Trophoblast cell (in vitro differentiated cells and primary cell): ENCODE data around the gene CD226.

Source experiments
- DNase-seq, 2 donors: peaks; one replicate each; pipeline ENCODE4 v3.0.0-alpha.2; 2016
- H2AFZ ChIP-seq: 2 replicates; pipeline ENCODE4 v1.6.1; 2013; ENCODE audit warnings: low read length, moderate library complexity, mild to moderate bottlenecking; ENCODE audit not compliant: insufficient read depth, poor library complexity
- H2AK5ac ChIP-seq: 2 replicates; pipeline ENCODE4 v1.6.1; 2013; ENCODE audit warnings: mild to moderate bottlenecking, low read length
- H2BK120ac ChIP-seq: 2 replicates; pipeline ENCODE4 v1.6.1; 2013; ENCODE audit warnings: low read length, mild to moderate bottlenecking, moderate library complexity; ENCODE audit not compliant: insufficient read depth, poor library complexity
- H2BK12ac ChIP-seq: 2 replicates; pipeline ENCODE4 v1.6.1; 2013; ENCODE audit warnings: mild to moderate bottlenecking, low read length, moderate library complexity
- H2BK5ac ChIP-seq: 2 replicates; pipeline ENCODE4 v1.6.1; 2013; ENCODE audit warnings: low read length, low read depth, moderate library complexity, mild to moderate bottlenecking; ENCODE audit not compliant: poor library complexity
- H3K14ac ChIP-seq: 2 replicates; pipeline ENCODE4 v1.6.1; 2013; ENCODE audit warnings: mild to moderate bottlenecking, low read length
- H3K18ac ChIP-seq: 2 replicates; pipeline ENCODE4 v1.6.1; 2013; ENCODE audit warnings: mild to moderate bottlenecking, low read length
- H3K23ac ChIP-seq: 2 replicates; pipeline ENCODE4 v1.6.1; 2013; ENCODE audit warnings: low read length
- H3K27ac ChIP-seq: 2 replicates; pipeline ENCODE4 v1.5.1; 2013; ENCODE audit warnings: low read depth, mild to moderate bottlenecking, inconsistent platforms, low read length, moderate library complexity
- H3K27me3 ChIP-seq: 2 replicates; pipeline ENCODE4 v1.6.1; 2013; ENCODE audit warnings: inconsistent platforms, mild to moderate bottlenecking, low read length, moderate library complexity; ENCODE audit not compliant: insufficient read depth
- H3K36me3 ChIP-seq, 2 experiments: 1 replicate in 1 of 2; 2 replicates in 1 of 2; pipeline ENCODE4 v1.6.1; 2013; ENCODE audit warnings: low read length in 2 of 2, mild to moderate bottlenecking in 2 of 2, moderate library complexity in 1 of 2; ENCODE audit not compliant: insufficient read depth in 2 of 2, control insufficient read depth in 1 of 2
- H3K4ac ChIP-seq: 2 replicates; pipeline ENCODE4 v1.6.1; 2013; ENCODE audit warnings: low read depth, mild to moderate bottlenecking, low read length, moderate library complexity
- H3K4me1 ChIP-seq, 2 experiments: 1 replicate in 1 of 2; 2 replicates in 1 of 2; pipeline ENCODE4 v1.6.1; 2013; ENCODE audit warnings: low read length in 2 of 2, mild to moderate bottlenecking in 2 of 2, moderate library complexity in 1 of 2; ENCODE audit not compliant: insufficient read depth in 2 of 2, control insufficient read depth in 1 of 2
- H3K4me2 ChIP-seq: 2 replicates; pipeline ENCODE4 v1.6.1; 2013; ENCODE audit warnings: inconsistent platforms, mild to moderate bottlenecking, low read length, moderate library complexity
- H3K4me3 ChIP-seq: 2 replicates; pipeline ENCODE4 v1.5.1; 2013; ENCODE audit warnings: mild to moderate bottlenecking, low read depth, low read length, inconsistent platforms
- H3K79me1 ChIP-seq: one replicate; pipeline ENCODE4 v1.6.1; 2013; ENCODE audit warnings: low read length
- H3K79me2 ChIP-seq: 2 replicates; pipeline ENCODE4 v1.6.1; 2013; ENCODE audit warnings: low read length, mild to moderate bottlenecking; ENCODE audit not compliant: control insufficient read depth, insufficient read depth, poor library complexity
- H3K9ac ChIP-seq: 2 replicates; pipeline ENCODE4 v1.6.1; 2013; ENCODE audit warnings: mild to moderate bottlenecking, low read length
- H3K9me3 ChIP-seq: 2 replicates; pipeline ENCODE4 v1.6.1; 2013; ENCODE audit warnings: low read depth, mild to moderate bottlenecking, control low read depth, inconsistent platforms, low read length; ENCODE audit not compliant: insufficient read depth
- H4K12ac ChIP-seq: 2 replicates; pipeline ENCODE4 v1.6.1; 2013; ENCODE audit warnings: low read depth, mild to moderate bottlenecking, low read length, moderate library complexity
- H4K8ac ChIP-seq: 2 replicates; pipeline ENCODE4 v1.6.1; 2013; ENCODE audit warnings: low read depth, mild to moderate bottlenecking, low read length, moderate library complexity
- H4K91ac ChIP-seq: one replicate; pipeline ENCODE4 v1.6.1; 2013; ENCODE audit warnings: low read depth, mild to moderate bottlenecking, low read length, moderate library complexity
- WGBS: extraction: QIAGEN DNeasy Blood & Tissue Kit; methylation state at CpG from one replicate; pipeline ENCODE4 v1.1.7; 2013; ENCODE audit warnings: missing lambda C conversion rate; ENCODE audit not compliant: insufficient read length, insufficient coverage; ENCODE audit errors: extremely low coverage; 5-methylcytosine and 5-hydroxymethylcytosine counted together

The CD226 gene

GRCh38 chr18:69878213-69878933, 69.3 kb downstream of the CD226 start:
- H3K9ac ChIP-seq, result no peak overlapping the region
- no peaks in the 10 kb centered on the region for H3K79me2 ChIP-seq
- H3K79me1 ChIP-seq, result no peaks in the 10 kb centered on the region
- no peak overlapping the region for H3K23ac ChIP-seq
- H2BK120ac ChIP-seq, result no peak overlapping the region
- no peak overlapping the region for H3K18ac ChIP-seq
- no peak overlapping the region for H3K27ac ChIP-seq
- H3K4me2 ChIP-seq, result no peak overlapping the region
- no peak for DNase-seq
- H3K14ac ChIP-seq, result no peak overlapping the region
- no CpG with 5 or more reads among the region's 6 CpGs for WGBS
- H3K36me3 ChIP-seq, result no peaks in the 10 kb centered on the region
- no peak overlapping the region for H3K4ac ChIP-seq
- H3K4me1 ChIP-seq, result no peaks in the 10 kb centered on the region
- no peak overlapping the region for H4K91ac ChIP-seq
- H3K4me3 ChIP-seq, result no peak overlapping the region
- H3K27me3 ChIP-seq, result no peaks in the 10 kb centered on the region
- no peak overlapping the region for H4K8ac ChIP-seq
- H3K9me3 ChIP-seq, result no peaks in the 10 kb centered on the region
- no peak overlapping the region for H2BK5ac ChIP-seq
- H2BK12ac ChIP-seq, result no peak overlapping the region
- no peak overlapping the region for H2AK5ac ChIP-seq
- H2AFZ ChIP-seq, result no peak overlapping the region
- H4K12ac ChIP-seq, result no peak overlapping the region

DNA sequence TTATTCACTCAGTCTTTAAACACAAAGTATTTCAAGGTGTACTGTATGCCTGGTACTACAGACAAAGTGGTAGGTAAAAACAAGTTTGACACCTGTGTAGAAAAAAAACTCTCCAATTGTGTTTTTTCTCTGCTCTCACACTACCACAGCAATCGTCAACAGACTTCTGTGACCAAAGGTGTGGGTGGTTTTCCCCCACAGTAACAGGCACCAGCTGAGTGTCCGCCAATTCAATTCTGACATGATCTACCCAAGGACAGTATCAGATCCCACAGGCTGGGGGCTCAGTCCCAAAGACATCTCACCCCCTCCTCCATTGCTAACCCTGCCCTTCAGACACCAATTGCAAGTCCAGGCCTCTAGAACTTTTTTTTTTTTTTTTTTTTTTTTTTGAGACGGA, 71.2 kb downstream of the CD226 start:
- WGBS, result no CpG with 5 or more reads among the region's 3 CpGs
- Histone ChIP-seq H3K9me3 (no peaks in the 10 kb centered on the region), H2AFZ (no peak overlapping the region), H4K8ac (no peak overlapping the region), H2BK120ac (no peak overlapping the region), H3K27ac (no peak overlapping the region), H3K4me2 (no peak overlapping the region), H3K18ac (no peak overlapping the region), H3K36me3 (no peaks in the 10 kb centered on the region), H2BK5ac (no peak overlapping the region), H3K4me1 (no peaks in the 10 kb centered on the region), H4K91ac (no peak overlapping the region), H2AK5ac (no peak overlapping the region), H3K23ac (no peak overlapping the region), H3K79me2 (no peaks in the 10 kb centered on the region), H3K4ac (no peak overlapping the region), H3K4me3 (no peak overlapping the region), H3K14ac (no peak overlapping the region), H3K9ac (no peak overlapping the region), H2BK12ac (no peak overlapping the region), H4K12ac (no peak overlapping the region), H3K79me1 (no peaks in the 10 kb centered on the region), H3K27me3 (no peaks in the 10 kb centered on the region)
- DNase-seq, result no peak

- Histone ChIP-seq H2AFZ (no peak overlapping the region), H3K27ac (no peak overlapping the region), H3K27me3 (no peaks in the 10 kb centered on the region), H3K4ac (no peak overlapping the region), H2AK5ac (no peak overlapping the region), H3K4me1 (no peaks in the 10 kb centered on the region), H3K79me2 (no peaks in the 10 kb centered on the region), H4K12ac (no peak overlapping the region), H3K79me1 (no peaks in the 10 kb centered on the region), H2BK5ac (no peak overlapping the region), H3K23ac (no peak overlapping the region), H3K4me3 (no peak overlapping the region), H4K91ac (no peak overlapping the region), H3K18ac (no peak overlapping the region), H3K14ac (no peak overlapping the region), H3K9ac (no peak overlapping the region), H4K8ac (no peak overlapping the region), H2BK12ac (no peak overlapping the region), H2BK120ac (no peak overlapping the region), H3K9me3 (no peaks in the 10 kb centered on the region), H3K36me3 (no peaks in the 10 kb centered on the region), H3K4me2 (no peak overlapping the region)
- no peak for DNase-seq
- no CpG with 5 or more reads among the region's 2 CpGs for WGBS
Measured at GRCh38 chr18:69874058-69874457, 73.6 kb downstream of the CD226 start.

DNA sequence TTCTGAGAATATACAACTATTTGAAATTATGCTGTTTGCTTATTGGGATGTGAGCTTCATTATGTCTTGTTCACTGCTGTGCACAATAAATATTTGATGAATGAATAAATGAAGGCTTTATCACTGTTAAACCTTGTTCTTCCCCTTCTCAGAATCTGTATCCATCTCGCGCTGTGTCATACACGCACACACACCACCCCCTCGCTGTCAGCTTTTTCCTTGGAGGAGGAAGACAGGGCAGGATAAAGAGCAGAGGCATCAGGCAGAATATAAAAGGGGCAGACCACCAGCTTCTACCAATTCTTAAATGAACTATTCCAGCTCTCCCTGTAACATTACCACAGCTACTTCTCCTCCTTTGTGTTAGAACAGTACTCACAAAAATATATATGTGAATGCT, 75.0 kb downstream of the CD226 start:
- Histone ChIP-seq H4K8ac (no peak overlapping the region), H3K23ac (no peak overlapping the region), H3K79me2 (no peaks in the 10 kb centered on the region), H3K14ac (no peak overlapping the region), H2BK120ac (no peak overlapping the region), H3K36me3 (no peaks in the 10 kb centered on the region), H3K4me3 (no peak overlapping the region), H3K9me3 (peaks cover 2% of the 10 kb centered on the region), H4K12ac (no peak overlapping the region), H3K4me1 (no peaks in the 10 kb centered on the region), H3K27me3 (no peaks in the 10 kb centered on the region), H3K9ac (no peak overlapping the region), H2BK12ac (no peak overlapping the region), H3K18ac (no peak overlapping the region), H2AFZ (no peak overlapping the region), H3K27ac (no peak overlapping the region), H4K91ac (no peak overlapping the region), H3K4ac (no peak overlapping the region), H3K79me1 (no peaks in the 10 kb centered on the region), H3K4me2 (no peak overlapping the region), H2BK5ac (no peak overlapping the region), H2AK5ac (no peak overlapping the region)
- no CpG with 5 or more reads among the region's 4 CpGs for WGBS
- no peak for DNase-seq
